ENCODE data around the gene LRRC49.

LRRC49 gene

DNA sequence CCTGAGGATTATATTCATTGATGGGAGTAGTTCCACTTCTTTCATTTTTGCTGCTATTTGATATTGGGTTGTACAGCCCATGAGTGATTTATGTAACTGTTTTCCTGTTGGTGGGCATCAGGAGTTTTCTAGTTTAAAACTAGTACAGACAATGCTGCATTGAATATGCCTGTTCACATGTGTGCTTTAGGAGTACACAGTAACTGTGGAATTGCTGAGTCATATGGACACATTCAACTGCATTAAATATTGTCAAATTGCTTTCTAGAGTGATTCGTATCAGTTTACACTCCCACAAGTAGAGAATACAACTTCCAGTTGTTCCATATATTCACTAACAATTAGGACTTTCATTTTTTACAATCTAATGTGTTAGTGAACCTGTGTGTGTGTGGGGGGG, 162.8 kb downstream of the LRRC49 start:
- DNase-seq, result no peak

DNA sequence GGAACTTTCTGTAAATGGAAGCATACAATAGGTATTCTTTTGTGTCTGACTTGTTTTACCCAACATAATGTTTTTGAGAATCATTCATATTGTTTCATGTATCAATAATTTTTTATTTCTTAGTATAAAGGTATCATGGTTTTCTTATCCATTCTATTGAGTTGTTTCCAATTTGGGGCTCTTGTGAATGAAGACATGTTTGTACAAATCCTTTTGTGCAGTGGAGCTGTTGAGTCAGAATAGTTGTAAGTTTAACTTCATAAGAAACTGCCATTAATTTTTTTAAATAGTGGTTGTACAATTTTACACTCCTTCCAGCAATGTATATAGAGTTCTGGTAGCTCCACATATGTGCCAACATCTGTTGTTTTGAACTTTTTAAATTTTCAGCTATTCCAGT, 163.5 kb downstream of the LRRC49 start:
- no peak for DNase-seq

DNA sequence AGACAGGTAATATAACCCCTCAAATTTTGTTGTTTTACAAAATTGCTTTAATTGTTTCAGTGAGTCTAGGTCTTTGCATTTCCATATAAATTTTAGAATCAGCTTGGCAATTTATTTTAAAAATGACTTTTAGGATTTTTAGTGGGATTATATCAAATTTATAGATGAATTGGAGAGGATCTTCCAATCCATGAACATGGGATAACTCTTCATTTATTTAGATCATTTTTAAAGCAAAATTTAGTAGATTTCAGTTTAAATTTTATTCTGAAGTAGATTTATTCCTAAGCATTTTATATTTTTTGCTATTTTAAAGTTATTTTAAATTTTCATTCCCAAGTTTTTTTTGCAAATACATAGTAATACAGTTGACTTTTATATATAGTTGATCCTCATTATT, 164.5 kb downstream of the LRRC49 start:
- no peak for DNase-seq

DNA sequence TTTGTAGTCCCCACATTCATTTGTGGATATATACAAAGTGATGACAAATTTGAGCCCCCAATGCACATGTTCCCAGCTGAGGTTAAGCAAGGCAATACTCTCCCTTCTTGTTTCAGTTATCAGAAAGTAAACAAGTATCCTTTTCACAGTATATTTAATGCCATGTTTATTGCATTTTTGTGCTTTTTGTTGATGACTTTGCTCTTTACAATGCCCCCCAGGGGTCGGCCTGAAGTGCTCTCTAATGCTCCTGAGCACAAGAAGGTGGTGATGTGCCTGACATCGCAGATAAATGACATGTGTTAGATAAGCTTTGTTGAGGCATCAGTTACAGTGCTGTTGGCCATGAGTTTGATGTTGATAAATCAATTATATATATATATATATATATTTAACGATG, 165.0 kb downstream of the LRRC49 start:
- no peak for DNase-seq

DNA sequence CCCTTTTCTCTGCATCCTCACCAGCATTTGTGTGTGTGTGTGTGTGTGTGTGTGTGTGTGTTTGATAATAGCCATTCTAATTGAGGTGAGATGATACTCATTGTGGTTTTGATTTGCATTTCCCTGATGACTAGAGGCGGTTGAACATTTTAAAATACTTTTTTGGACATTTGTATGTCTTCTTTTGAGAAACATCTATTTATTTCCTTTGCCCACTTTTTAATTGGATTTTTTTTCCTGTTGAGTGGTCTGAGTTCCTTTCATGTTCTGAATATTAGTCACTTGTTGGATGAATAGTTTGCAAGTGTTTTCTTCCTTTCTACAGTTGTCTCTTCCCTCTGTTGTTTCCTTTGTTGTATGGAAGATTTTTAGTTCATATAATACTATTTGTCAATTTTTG, 168.4 kb downstream of the LRRC49 start:
- no peak for DNase-seq

DNA sequence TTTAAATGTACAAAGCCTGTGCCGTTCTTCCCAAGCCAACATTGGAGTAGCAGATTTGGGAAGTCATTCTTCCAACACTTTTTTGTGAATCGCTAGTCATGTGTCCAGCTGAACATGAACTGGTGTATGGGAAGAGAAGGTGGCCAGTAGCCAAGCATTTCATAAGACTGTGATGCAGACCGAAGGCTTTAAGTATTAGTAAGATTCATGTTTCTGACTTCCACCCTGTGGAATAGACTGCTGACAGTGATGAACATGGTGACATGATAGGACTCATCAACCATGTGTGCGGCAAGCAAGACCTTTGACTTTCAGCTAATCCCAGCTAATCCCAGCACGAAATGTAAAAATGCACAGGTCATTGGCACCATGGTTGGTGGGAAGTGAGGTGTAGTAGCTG, 174.4 kb downstream of the LRRC49 start:
- no peak for DNase-seq

DNA sequence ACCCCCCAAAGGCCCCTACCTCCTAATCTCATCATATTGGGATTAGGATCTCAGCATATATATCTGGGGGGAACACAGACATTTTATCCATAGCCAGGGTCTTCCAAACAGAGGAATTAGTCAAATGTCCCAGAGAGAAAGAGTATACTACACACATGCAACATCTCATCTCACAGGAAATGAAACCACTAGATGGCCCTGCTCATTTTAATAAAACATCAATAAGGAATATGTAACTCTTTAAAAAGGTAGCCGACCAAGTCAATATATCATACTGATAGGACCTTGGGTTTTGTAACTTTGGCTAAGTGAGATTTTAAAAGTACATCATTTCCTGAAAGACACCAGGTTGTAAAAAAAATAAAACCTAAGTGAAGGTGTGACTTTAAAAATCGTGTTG, 177.1 kb downstream of the LRRC49 start:
- no peak for DNase-seq

DNA sequence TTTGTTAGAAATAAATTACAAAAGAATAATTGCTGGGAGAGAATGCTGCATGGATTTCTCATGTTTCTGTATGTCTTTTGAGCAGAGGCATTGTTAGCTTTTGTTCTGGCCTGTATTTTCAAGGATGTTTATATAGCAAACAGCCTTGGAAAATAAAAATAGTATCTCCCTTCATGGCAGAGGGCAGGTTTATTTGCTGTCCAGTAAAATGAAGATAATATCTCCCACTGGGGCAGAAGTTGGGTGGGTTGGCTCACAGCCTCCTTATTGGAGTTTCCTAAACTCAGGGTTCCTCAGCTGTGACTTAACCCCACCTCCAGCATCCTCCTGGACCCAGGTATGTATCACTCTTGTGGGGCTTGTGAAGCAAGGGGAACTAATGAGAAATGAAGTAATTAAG, 178.9 kb downstream of the LRRC49 start:
- no peak for DNase-seq

DNA sequence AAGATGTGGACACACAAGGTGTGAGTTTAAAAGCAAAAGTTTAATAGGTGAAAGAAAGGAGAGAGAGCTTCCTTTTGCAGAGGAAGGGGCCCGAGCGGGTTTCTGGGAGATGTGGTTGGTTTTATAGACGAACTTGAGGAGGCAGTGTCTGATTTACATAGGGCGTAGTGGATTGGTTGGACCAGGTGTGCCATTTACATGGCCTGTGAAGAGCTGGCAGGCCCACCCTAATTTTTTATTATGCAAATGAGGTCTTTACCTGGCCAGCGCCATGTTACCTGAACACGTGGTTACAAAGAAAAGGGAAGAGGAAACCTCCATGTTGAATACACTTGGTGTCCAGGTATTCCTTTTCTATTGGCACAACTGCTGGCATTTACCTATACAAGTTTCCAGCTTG, 179.8 kb downstream of the LRRC49 start:
- no peak for DNase-seq

DNA sequence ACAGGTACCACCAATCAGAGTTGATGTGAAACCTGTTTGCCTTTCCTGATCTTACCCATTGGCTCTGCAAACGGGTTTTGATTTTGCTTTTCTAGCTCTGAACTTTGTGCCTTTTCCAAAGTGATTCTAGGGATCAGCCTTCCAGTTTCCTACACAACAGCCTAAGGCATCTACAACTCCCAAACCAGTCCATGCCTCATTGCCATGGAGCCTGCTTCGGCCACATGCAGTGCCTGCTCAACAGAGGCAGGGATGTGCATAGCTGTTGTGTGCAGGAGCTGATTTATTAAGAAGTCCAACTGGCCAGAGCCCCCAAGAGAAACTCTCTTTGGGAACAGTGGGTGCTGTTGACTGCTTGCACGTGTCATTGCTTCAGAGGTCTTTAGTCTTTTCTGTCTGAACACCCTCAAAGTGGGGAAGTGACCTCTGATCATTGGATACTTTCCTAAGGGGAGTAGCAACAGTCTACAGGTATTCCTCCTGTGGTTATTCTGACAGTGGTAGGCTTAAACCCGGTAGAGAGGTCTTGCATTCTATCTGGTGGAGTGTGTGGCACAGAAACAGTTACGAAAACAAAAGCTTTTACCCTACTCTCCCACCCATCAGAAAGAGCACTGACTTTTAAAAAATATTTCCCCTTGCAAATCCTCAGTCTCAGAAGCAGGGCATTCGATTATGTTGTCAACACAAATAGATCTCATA, 186.0 kb downstream of the LRRC49 start:
- no peak for DNase-seq

DNA sequence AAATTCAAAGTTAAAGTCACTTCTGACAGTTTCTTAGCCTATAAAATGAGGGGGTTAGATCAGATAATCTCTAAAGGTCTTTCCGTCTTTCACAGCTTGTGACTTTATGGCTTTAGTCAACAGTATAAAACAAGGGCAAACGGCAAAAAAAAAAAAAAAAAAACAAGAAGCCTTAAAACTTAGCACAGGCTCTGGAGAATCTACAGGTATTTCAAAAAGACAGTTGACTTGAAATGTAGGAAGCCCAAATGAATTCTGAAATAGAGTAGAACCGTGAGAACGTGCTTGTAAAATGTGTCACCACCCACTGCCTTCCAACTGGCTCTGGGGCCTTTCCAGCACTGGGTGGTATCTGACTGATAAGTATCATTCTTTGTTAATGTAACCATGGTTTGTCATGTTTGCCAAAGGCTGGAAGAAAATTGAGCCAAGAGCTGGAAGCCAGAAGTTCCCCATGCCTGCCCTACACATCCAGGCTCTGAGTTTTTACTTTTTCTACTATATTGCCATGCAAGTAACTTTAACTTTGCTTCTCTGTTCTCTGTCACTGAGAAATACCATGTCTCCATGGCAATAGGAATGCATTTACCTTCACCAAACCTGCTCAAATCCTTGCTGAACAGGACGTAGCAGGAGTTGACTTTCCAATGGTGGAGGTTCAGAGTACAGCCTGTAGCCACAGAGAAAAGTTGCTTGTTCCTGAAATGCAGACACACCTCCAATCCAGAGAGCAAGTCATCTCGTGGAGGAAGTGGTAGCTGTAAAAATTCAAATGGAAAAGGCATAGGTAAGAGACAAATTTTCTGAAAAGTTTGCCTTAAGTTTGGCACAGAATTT, 186.8 kb downstream of the LRRC49 start:
- DNase-seq, result no peak

DNA sequence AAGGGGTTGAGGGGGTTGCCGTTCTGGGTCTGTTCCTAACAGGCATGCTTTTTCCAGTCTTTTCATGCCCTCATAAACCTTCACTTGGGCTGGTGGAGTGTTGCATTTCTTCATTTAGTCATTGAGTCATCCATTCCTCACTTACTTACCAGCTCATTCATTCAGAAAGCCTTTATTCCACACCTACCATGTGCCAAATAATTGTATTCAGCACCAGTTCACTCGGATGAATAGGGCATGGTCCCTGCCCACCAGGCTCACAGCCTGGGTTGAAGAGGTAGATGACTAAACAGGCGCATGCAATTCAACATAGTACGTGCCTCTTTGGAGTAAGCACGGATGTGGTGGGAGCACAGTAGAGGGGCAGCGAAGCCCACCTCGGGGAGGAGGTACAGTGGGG, 187.5 kb downstream of the LRRC49 start:
- no peak for DNase-seq

DNA sequence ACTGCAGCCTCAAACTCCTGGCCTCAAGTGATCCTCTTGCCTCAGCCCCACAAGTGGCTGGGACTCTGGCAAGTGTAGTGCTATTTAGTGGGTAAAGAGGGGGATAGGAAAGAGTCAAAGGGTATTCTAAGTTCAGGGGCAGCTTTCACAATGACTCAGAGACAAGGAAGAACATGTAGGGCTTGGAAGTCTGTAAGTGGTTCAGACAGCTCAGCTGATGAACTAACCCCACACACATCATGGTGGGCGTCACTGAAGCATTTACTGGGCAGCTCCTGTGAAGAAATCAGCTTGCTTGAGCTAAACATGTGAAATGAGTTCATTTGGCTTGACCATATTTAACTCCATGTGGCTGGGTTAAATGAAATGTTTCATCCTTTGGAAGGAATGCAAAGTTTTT, 188.1 kb downstream of the LRRC49 start:
- no peak for DNase-seq

DNA sequence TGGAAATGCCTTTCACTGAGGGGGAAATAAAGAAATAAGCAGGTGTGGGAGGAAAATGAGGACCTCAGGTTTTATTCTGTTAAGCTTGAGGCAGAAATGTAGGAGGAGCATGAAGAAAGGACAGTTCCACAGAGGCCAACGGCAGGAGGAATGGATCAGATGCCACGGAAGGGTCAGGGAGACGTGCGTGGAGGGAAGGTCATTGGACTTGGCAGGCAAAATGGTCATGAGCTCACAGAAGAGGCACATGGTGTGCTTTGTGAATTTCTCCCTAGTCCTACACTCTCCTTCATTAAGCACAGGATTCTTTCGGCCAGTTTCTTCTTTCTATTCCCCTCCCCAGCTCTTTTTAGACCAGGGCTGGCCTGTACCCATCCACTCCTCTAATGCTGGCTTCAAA, 190.2 kb downstream of the LRRC49 start:
- DNase-seq, result no peak

DNA sequence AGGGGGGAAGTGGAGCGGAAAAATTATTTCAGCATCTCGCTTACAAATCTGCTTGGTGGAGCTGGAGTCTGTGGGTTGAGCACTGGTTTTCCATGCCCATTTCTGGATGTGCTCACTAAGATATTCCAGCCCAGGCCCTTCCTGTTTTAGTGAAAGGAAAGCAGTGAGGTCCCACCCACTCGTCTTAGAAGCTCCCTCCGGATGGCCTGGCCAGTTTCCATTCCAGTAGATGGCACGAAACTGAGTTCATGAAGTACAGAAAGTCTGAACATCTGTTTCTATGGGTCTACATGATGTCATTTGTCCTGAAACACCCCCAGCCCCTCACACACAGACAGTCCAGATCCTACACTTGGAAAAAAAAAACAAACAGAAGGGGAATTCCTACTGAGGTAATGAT, 190.7 kb downstream of the LRRC49 start:
- no peak for DNase-seq

DNA sequence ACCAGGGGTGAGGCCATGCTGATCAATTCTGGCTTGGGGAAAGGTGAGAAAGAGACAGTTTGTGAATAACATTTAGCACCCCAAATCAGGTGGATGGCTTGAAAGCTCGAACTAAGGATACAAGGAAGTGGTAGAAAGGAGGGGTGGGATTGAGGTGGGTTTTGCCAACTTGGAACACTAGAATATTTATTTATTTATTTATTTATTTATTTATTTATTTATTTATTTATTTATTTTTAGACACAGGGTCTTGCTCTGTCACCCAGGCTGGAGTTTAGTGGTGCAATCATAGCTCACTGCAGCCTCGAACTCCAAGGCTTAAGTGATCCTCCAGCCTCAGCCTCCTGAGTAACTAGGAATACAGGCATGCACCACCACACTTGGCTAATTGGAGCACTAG, 191.6 kb downstream of the LRRC49 start:
- no peak for DNase-seq

DNA sequence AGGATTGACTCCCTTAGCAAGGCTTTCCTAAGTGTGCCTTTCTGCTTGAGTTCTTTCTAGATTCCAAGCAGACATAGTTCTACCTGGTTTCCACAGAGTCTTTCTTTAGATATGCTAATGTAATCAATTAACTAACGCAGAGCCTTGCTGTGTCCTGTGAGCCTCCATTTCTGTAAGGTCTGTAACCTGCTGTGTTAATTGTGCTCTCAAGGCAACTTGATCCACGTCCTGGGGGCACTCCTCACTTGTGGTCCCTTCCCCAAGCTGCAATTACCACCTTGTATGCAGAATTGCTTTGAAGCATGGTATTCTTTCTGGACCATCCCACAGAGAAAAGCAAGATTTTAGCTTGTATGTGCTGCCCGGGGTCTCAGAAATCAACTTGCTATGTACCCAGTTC, 193.2 kb downstream of the LRRC49 start:
- DNase-seq, result no peak

DNA sequence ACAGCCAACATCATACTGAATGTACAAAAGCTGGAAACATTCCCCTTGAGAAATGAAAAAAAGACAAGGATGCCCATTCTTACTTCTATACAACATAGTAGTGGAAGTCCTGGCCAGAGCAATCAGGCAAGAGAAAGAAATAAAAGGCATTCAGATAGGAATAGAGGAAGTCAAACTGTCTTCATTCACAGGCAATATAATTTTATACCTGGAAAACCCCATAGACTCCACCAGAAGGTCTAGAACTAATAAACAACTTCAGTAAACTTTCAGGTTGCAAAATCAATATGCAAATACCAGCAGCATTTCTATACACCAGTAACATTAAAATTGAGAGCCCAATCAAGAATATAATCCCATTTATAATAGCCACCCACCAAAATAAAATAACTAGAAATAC, 195.5 kb downstream of the LRRC49 start:
- DNase-seq, result no peak

DNA sequence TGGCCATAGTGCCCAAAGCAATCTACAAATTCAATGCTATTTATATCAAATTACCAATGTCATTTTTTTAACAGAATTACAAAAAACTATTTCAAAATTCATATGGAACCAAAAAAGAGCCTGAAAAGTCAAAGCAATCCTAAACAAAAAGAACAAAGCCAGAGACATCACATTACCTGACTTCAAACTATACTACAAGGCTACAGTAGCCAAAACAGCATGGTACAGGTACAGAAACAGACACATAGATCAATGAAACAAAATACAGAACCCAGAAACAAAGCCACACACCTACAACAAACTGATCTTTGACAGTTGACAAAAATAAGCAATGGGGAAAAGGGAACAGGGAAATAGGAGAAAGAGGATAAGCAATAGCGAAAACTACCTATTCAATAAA, 196.1 kb downstream of the LRRC49 start:
- no peak for DNase-seq

DNA sequence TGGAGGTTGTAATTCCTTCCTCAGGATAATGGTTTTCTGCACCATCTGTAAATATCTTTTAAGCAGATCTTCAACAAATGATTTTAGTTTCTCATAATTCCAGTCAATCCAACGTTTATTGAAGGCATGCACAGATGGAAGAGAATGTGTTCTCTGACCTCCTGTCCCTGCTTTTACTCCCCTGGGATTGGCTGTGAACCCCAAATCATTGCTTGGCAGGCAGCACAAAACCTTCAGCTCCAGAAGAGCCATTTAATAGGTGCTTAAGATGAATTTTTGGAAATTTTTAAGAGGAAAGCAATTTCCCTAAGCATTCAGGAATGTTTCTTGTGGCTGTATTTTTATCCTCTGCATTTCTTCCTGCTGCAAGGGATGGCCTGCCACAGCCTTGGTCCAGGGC, 197.2 kb downstream of the LRRC49 start:
- DNase-seq, result no peak

DNA sequence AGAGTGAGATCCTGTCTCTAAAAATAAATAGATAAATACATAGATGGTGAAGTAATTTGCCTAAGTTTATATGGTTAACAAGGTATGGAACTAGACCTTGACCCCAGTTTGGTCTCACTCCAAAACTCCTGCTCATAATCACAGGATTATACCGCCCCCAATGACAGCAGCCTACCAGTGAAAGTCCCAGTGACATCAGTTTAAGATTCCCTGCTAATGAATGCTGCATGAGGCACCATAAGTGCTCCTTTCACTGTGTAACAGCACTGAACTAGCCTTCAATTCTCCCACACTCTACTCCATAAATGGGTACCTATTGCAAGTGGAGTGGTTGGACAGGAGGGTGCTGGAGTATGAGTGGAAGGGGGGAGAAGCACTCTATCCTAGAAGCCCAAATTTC, 199.0 kb downstream of the LRRC49 start:
- DNase-seq, result no peak

DNA sequence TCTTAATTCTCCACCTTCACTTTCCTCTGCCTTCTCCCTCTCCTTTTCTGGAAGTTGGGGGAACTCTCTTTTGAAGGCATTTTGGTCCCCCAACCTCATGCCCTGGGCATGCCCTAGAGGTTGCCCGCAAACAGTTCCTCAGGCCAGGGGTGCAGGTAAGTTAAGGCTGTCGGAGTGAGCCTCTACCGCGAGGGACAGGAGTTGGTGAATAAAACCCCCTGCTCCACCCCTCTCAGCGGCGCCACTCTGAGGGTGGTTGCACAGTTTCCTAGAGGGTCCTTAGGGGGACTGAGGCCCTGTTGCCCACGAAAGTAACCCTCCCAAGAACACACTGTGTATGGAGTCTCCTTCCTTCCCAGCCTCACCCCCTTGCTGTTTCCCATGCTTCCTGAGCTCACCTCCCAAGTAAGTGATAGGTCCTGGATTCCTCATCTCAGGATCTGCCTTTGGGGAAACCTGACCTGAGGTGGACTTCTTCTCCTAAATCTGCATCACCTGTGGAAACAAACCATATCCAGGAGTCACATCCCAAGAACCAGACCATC, 199.5 kb downstream of the LRRC49 start:
- no peak for DNase-seq

DNA sequence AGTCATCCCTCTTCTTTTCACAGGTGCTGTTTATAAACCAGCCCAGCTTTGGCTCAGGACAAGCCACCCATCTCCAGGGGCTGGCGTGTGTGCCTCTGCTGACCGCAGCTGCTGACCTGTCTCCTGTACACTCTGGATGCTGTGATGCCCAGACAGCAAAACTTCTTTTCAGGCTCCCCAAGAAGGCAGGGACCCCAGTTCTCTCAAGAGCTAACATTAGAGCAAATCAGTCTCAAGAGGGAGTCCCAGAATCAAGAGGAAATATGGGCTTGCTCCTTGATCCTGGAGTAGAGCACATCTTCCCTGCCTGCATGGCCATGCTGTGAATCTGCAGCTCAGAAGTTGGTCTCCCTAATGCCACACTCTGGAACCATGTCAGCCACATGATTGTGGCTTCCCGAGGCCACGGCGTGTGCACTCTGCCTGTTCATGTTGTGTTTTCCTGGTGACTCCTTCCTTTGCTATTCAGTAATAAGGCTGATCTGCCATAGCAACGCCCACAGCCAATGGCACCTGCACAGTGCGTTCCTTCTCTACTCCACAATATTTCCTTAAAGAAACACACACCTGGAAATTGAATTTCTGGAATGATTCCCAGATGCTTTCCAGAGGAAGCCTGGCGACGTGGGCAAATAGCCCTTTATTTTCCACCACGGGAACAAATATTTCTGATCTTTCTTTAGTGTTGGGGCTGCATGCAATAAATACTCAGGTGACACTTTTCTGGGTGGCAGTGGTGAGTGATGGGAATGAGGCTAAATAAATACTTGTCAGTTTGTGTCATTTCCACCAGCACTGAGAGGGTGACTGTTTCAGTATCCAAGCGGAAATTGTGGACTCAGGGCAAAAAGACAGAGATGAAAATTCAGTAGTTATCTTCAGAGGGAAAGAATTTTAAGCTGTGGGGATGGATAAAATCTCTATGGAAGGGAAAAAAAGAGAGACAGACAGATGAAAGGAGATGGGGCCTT, 200.7 kb downstream of the LRRC49 start:
- DNase-seq, result no peak

All from Kasumi-1 (cell line).